Fibroblast of villous mesenchyme (primary cell): Measurements from ENCODE around the gene ZNF155. TPM values are rescaled to one million over a fixed set of nuclear protein-coding genes. Genes with fewer than 3 reads are reported as not detected.

Experiments
- DNase-seq: peaks from one replicate; pipeline ENCODE4 v3.0.0-alpha.2; 2010; ENCODE audit warnings: low read depth
- H3K4me3 ChIP-seq: 2 replicates; pipeline ENCODE4 v1.5.1; 2011; ENCODE audit warnings: low read depth, mild to moderate bottlenecking, low read length
- CTCF ChIP-seq: IDR thresholded peaks from 2 replicates; pipeline ENCODE4 v1.5.1; 2012; ENCODE audit warnings: low read depth, mild to moderate bottlenecking, low read length; ENCODE audit not compliant: insufficient read depth
- total RNA-seq: library from RNA; depleted of rRNA; stranded (reverse); fragments of >200 nt; gene quantifications from 2 replicates; pipeline ENCODE4 v1.2.3, GENCODE V29; 2012

Gene ZNF155
- total RNA-seq, 1 donor = 10.8 TPM

GRCh38 chr19:44005973-44006372 lies 22.0 kb downstream of the ZNF155 start:
- DNase-seq = peak; percentile 47
- H3K4me3 ChIP-seq = no peak overlapping the region
- no peak for TF ChIP-seq CTCF

- TF ChIP-seq CTCF = no peak
- no peak for DNase-seq
- no peak overlapping the region for H3K4me3 ChIP-seq
These were observed 23.5 kb downstream of the ZNF155 start for GRCh38 chr19:44007473-44007872.

GRCh38 chr19:44010468-44010867 lies 26.5 kb downstream of the ZNF155 start:
- no peak overlapping the region for H3K4me3 ChIP-seq
- no peak for DNase-seq

GRCh38 chr19:44019498-44019897 lies 35.5 kb downstream of the ZNF155 start:
- H3K4me3 ChIP-seq = no peak overlapping the region
- no peak for TF ChIP-seq CTCF
- no peak for DNase-seq

More at GRCh38 chr19:44010468-44010867, 26.5 kb downstream of the ZNF155 start:
- no peak for TF ChIP-seq CTCF

DNA sequence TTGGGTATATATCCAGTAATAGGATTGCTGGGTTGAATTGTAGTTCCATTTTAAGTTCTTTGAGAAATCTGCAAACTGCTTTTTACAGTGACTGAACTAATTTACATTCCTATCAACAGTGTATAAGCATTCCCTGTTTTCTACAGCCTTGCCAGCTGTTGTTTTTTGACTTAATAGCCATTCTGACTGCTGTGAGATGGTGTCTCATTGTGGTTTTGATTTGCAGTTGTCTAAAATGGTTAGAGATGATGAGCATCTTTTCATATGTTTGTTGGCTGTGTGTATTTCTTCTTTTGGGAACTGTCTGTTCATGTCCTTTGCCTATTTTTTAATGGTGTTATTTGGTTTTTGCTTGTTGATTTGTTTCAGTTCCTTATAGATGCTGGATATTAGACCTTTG lies 37.2 kb downstream of the ZNF155 start:
- no peak for DNase-seq
- no peak overlapping the region for H3K4me3 ChIP-seq
- no peak for TF ChIP-seq CTCF

DNA sequence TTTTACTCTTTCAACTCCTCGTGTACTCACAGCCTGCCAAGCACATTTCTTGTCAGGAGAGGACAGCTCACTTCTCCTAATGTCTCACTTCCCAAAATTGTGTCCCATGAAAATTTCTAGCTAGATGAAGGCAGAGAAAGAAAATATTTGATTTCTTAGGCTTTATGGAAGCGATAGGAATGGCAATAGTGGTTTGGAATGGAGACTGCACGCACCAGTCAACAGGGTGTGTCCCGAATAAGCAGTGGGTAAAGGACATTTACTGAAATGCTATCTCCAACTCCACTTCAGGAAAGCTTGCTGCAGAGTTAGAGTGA lies 40.9 kb downstream of the ZNF155 start:
- H3K4me3 ChIP-seq = peak overlapping the region; percentile 84
- no peak for TF ChIP-seq CTCF
- DNase-seq = no peak

GRCh38 chr19:44025217-44025936 lies 41.4 kb downstream of the ZNF155 start, which contains the start of gene ZNF222:
Gene ZNF222 (plus strand): TSS chr19:44025379. CDS start chr19:44025437, 58 bp downstream.
- peak; percentile 93 for DNase-seq
- no peak for TF ChIP-seq CTCF
- peak within 1 kb of the TSS; percentile 84 for H3K4me3 ChIP-seq
